ENCODE results near the gene DEGS2.

Gene DEGS2

GRCh38 chr14:100119251-100119650, 40.2 kb downstream of the DEGS2 start:
- Histone ChIP-seq H3K4me1 (ENCODE audit: control insufficient read depth, insufficient read depth, low read length) (no peaks in the 10 kb centered on the region), H3K9ac (ENCODE audit: low read length in 2 of 2) (no peak overlapping the region), H3K27me3 (ENCODE audit: control insufficient read depth in 1 of 2, insufficient read depth in 2 of 2, low read length in 2 of 2) (no peaks in the 10 kb centered on the region), H3K27ac (ENCODE audit: low read length) (no peak overlapping the region), H3K4me3 (ENCODE audit: low read length in 2 of 2) (no peak overlapping the region), H3K9me3 (ENCODE audit: control insufficient read depth in 2 of 2, low read length in 2 of 2) (no peaks in the 10 kb centered on the region), H3K36me3 (ENCODE audit: control insufficient read depth in 2 of 2, insufficient read depth in 2 of 2, low read length in 2 of 2) (peaks cover under 1 to 5% of the 10 kb centered on the region in 2 donors)

- Histone ChIP-seq H3K4me3 (ENCODE audit: low read length in 2 of 2) (no peak overlapping the region), H3K36me3 (ENCODE audit: control insufficient read depth in 2 of 2, insufficient read depth in 2 of 2, low read length in 2 of 2) (peaks cover 0 to 2% of the 10 kb centered on the region in 2 donors), H3K27ac (ENCODE audit: low read length) (no peak overlapping the region), H3K27me3 (ENCODE audit: control insufficient read depth in 1 of 2, insufficient read depth in 2 of 2, low read length in 2 of 2) (no peaks in the 10 kb centered on the region), H3K4me1 (ENCODE audit: control insufficient read depth, insufficient read depth, low read length) (no peaks in the 10 kb centered on the region), H3K9me3 (ENCODE audit: control insufficient read depth in 2 of 2, low read length in 2 of 2) (no peaks in the 10 kb centered on the region), H3K9ac (ENCODE audit: low read length in 2 of 2) (no peak overlapping the region)
Observed at GRCh38 chr14:100118396-100119011, 40.9 kb downstream of the DEGS2 start.

- Histone ChIP-seq H3K4me3 (ENCODE audit: low read length in 2 of 2) (no peak overlapping the region), H3K27ac (ENCODE audit: low read length) (no peak overlapping the region), H3K27me3 (ENCODE audit: control insufficient read depth in 1 of 2, insufficient read depth in 2 of 2, low read length in 2 of 2) (no peaks in the 10 kb centered on the region), H3K9ac (ENCODE audit: low read length in 2 of 2) (no peak overlapping the region), H3K4me1 (ENCODE audit: control insufficient read depth, insufficient read depth, low read length) (no peaks in the 10 kb centered on the region), H3K36me3 (ENCODE audit: control insufficient read depth in 2 of 2, insufficient read depth in 2 of 2, low read length in 2 of 2) (peaks cover 0 to 2% of the 10 kb centered on the region in 2 donors), H3K9me3 (ENCODE audit: control insufficient read depth in 2 of 2, low read length in 2 of 2) (no peaks in the 10 kb centered on the region)
Observed at GRCh38 chr14:100117633-100118395, 41.6 kb downstream of the DEGS2 start.

- no peak overlapping the region for H3K27ac ChIP-seq (ENCODE audit: low read length)
- H3K4me3 ChIP-seq (ENCODE audit: low read length in 2 of 2): no peak overlapping the region
- peaks cover 0 to 2% of the 10 kb centered on the region in 2 donors for H3K36me3 ChIP-seq (ENCODE audit: control insufficient read depth in 2 of 2, insufficient read depth in 2 of 2, low read length in 2 of 2)
- no peaks in the 10 kb centered on the region for H3K9me3 ChIP-seq (ENCODE audit: control insufficient read depth in 2 of 2, low read length in 2 of 2)
- no peaks in the 10 kb centered on the region for H3K27me3 ChIP-seq (ENCODE audit: control insufficient read depth in 1 of 2, insufficient read depth in 2 of 2, low read length in 2 of 2)
- no peaks in the 10 kb centered on the region for H3K4me1 ChIP-seq (ENCODE audit: control insufficient read depth, insufficient read depth, low read length)
- no peak overlapping the region for H3K9ac ChIP-seq (ENCODE audit: low read length in 2 of 2)
Observed at GRCh38 chr14:100117026-100117425, 42.4 kb downstream of the DEGS2 start.

GRCh38 chr14:100116134-100116533, 43.3 kb downstream of the DEGS2 start:
- Histone ChIP-seq H3K9ac (ENCODE audit: low read length in 2 of 2) (no peak overlapping the region), H3K9me3 (ENCODE audit: control insufficient read depth in 2 of 2, low read length in 2 of 2) (no peaks in the 10 kb centered on the region), H3K27me3 (ENCODE audit: control insufficient read depth in 1 of 2, insufficient read depth in 2 of 2, low read length in 2 of 2) (no peaks in the 10 kb centered on the region), H3K4me1 (ENCODE audit: control insufficient read depth, insufficient read depth, low read length) (no peaks in the 10 kb centered on the region), H3K27ac (ENCODE audit: low read length) (no peak overlapping the region), H3K36me3 (ENCODE audit: control insufficient read depth in 2 of 2, insufficient read depth in 2 of 2, low read length in 2 of 2) (peaks cover 0 to 2% of the 10 kb centered on the region in 2 donors), H3K4me3 (ENCODE audit: low read length in 2 of 2) (no peak overlapping the region)

- H3K9ac ChIP-seq (ENCODE audit: low read length in 2 of 2): no peak overlapping the region
- no peaks in the 10 kb centered on the region for H3K27me3 ChIP-seq (ENCODE audit: control insufficient read depth in 1 of 2, insufficient read depth in 2 of 2, low read length in 2 of 2)
- H3K9me3 ChIP-seq (ENCODE audit: control insufficient read depth in 2 of 2, low read length in 2 of 2): no peaks in the 10 kb centered on the region
- H3K4me3 ChIP-seq (ENCODE audit: low read length in 2 of 2): no peak overlapping the region
- H3K4me1 ChIP-seq (ENCODE audit: control insufficient read depth, insufficient read depth, low read length): no peaks in the 10 kb centered on the region
- no peak overlapping the region for H3K27ac ChIP-seq (ENCODE audit: low read length)
- H3K36me3 ChIP-seq (ENCODE audit: control insufficient read depth in 2 of 2, insufficient read depth in 2 of 2, low read length in 2 of 2): peaks cover 0 to 2% of the 10 kb centered on the region in 2 donors
Observed at GRCh38 chr14:100115726-100116125, 43.7 kb downstream of the DEGS2 start.

GRCh38 chr14:100115236-100115635, 44.2 kb downstream of the DEGS2 start:
- Histone ChIP-seq H3K27ac (ENCODE audit: low read length) (no peak overlapping the region), H3K27me3 (ENCODE audit: control insufficient read depth in 1 of 2, insufficient read depth in 2 of 2, low read length in 2 of 2) (no peaks in the 10 kb centered on the region), H3K4me1 (ENCODE audit: control insufficient read depth, insufficient read depth, low read length) (no peaks in the 10 kb centered on the region), H3K4me3 (ENCODE audit: low read length in 2 of 2) (no peak overlapping the region), H3K36me3 (ENCODE audit: control insufficient read depth in 2 of 2, insufficient read depth in 2 of 2, low read length in 2 of 2) (peaks cover 0 to 2% of the 10 kb centered on the region in 2 donors), H3K9me3 (ENCODE audit: control insufficient read depth in 2 of 2, low read length in 2 of 2) (no peaks in the 10 kb centered on the region), H3K9ac (ENCODE audit: low read length in 2 of 2) (no peak overlapping the region)

GRCh38 chr14:100114109-100114765, 45.2 kb downstream of the DEGS2 start:
- H3K27me3 ChIP-seq (ENCODE audit: control insufficient read depth in 1 of 2, insufficient read depth in 2 of 2, low read length in 2 of 2): no peaks in the 10 kb centered on the region
- H3K9me3 ChIP-seq (ENCODE audit: control insufficient read depth in 2 of 2, low read length in 2 of 2): no peaks in the 10 kb centered on the region
- H3K27ac ChIP-seq (ENCODE audit: low read length): no peak overlapping the region
- no peak overlapping the region for H3K4me3 ChIP-seq (ENCODE audit: low read length in 2 of 2)
- H3K36me3 ChIP-seq (ENCODE audit: control insufficient read depth in 2 of 2, insufficient read depth in 2 of 2, low read length in 2 of 2): peaks cover 0 to 2% of the 10 kb centered on the region in 2 donors
- no peaks in the 10 kb centered on the region for H3K4me1 ChIP-seq (ENCODE audit: control insufficient read depth, insufficient read depth, low read length)
- no peak overlapping the region for H3K9ac ChIP-seq (ENCODE audit: low read length in 2 of 2)

GRCh38 chr14:100111931-100112704, 47.3 kb downstream of the DEGS2 start:
- no peak overlapping the region for H3K4me3 ChIP-seq (ENCODE audit: low read length in 2 of 2)
- H3K9me3 ChIP-seq (ENCODE audit: control insufficient read depth in 2 of 2, low read length in 2 of 2): no peaks in the 10 kb centered on the region
- H3K27me3 ChIP-seq (ENCODE audit: control insufficient read depth in 1 of 2, insufficient read depth in 2 of 2, low read length in 2 of 2): no peaks in the 10 kb centered on the region
- no peak overlapping the region for H3K27ac ChIP-seq (ENCODE audit: low read length)
- H3K4me1 ChIP-seq (ENCODE audit: control insufficient read depth, insufficient read depth, low read length): peaks cover 11% of the 10 kb centered on the region
- peaks cover 0 to 2% of the 10 kb centered on the region in 2 donors for H3K36me3 ChIP-seq (ENCODE audit: control insufficient read depth in 2 of 2, insufficient read depth in 2 of 2, low read length in 2 of 2)
- no peak overlapping the region for H3K9ac ChIP-seq (ENCODE audit: low read length in 2 of 2)

GRCh38 chr14:100110816-100111215, 48.6 kb downstream of the DEGS2 start:
- Histone ChIP-seq H3K27me3 (ENCODE audit: control insufficient read depth in 1 of 2, insufficient read depth in 2 of 2, low read length in 2 of 2) (no peaks in the 10 kb centered on the region), H3K4me1 (ENCODE audit: control insufficient read depth, insufficient read depth, low read length) (peaks cover 11% of the 10 kb centered on the region)

More at GRCh38 chr14:100110816-100111215, 48.6 kb downstream of the DEGS2 start:
- no peaks in the 10 kb centered on the region for H3K9me3 ChIP-seq (ENCODE audit: control insufficient read depth in 2 of 2, low read length in 2 of 2)
- no peak overlapping the region for H3K27ac ChIP-seq (ENCODE audit: low read length)
- no peaks in the 10 kb centered on the region for H3K36me3 ChIP-seq (ENCODE audit: control insufficient read depth in 2 of 2, insufficient read depth in 2 of 2, low read length in 2 of 2)
- H3K4me3 ChIP-seq (ENCODE audit: low read length in 2 of 2): no peak overlapping the region
- H3K9ac ChIP-seq (ENCODE audit: low read length in 2 of 2): no peak overlapping the region
